CD14-positive monocyte (primary cell): ENCODE results near the gene IMMP2L. TPM values are rescaled to one million over a fixed set of nuclear protein-coding genes. Genes with fewer than 3 reads are reported as not detected.

ENCODE experiments used
- DNase-seq, 3 donors: peaks; one replicate each; pipeline ENCODE4 v3.0.0-alpha.2; 2011 to 2022
- H2AFZ ChIP-seq: 2 replicates; pipeline ENCODE4 v1.6.0; 2012; ENCODE audit warnings: mild to moderate bottlenecking, low read depth, low read length, inconsistent platforms; ENCODE audit not compliant: insufficient read depth, poor library complexity, severe bottlenecking
- H3K27ac ChIP-seq, 2 donors: 1 replicate in 1 of 2; 2 replicates in 1 of 2; pipeline ENCODE4 v1.5.1; 2012 to 2013; ENCODE audit warnings: low read length in 2 of 2, control low read depth in 1 of 2, inconsistent platforms in 1 of 2, low read depth in 1 of 2, mild to moderate bottlenecking in 1 of 2
- H3K27me3 ChIP-seq, 2 donors: one replicate each; pipeline versions ENCODE4 v1.6.0 to v1.6.1; 2011 to 2013; ENCODE audit warnings: low read length in 2 of 2; ENCODE audit not compliant: control insufficient read depth in 2 of 2, insufficient read depth in 2 of 2
- H3K36me3 ChIP-seq, 2 donors: replicated peaks in 1 of 2; 1 replicate in 1 of 2; 2 replicates in 1 of 2; pipeline versions ENCODE4 v1.5.1 to v1.6.1; 2012 to 2013; ENCODE audit warnings: low read length in 2 of 2, control low read depth in 1 of 2, inconsistent platforms in 1 of 2, mild to moderate bottlenecking in 1 of 2; ENCODE audit not compliant: insufficient read depth in 2 of 2, control insufficient read depth in 1 of 2
- H3K4me1 ChIP-seq, 2 donors: 1 replicate in 1 of 2; 2 replicates in 1 of 2; pipeline versions ENCODE4 v1.5.1 to v1.6.1; 2012 to 2013; ENCODE audit warnings: low read length in 2 of 2, control low read depth in 1 of 2, inconsistent platforms in 1 of 2, mild to moderate bottlenecking in 1 of 2, moderate library complexity in 1 of 2; ENCODE audit not compliant: insufficient read depth in 2 of 2, control insufficient read depth in 1 of 2
- H3K4me2 ChIP-seq: replicated peaks from 2 replicates; pipeline ENCODE3; 2012; ENCODE audit warnings: low read length, moderate library complexity, mild to moderate bottlenecking; ENCODE audit not compliant: poor library complexity, severe bottlenecking; ENCODE audit errors: extremely low read depth
- H3K4me3 ChIP-seq, 3 experiments: fragments of 200-600 bp in 1 of 3; sonication (generic) in 1 of 3; replicated peaks in 1 of 3; 1 replicate in 2 of 3; 2 replicates in 1 of 3; pipeline ENCODE4 v1.5.1; 2011 to 2013; ENCODE audit warnings: low read length in 3 of 3, mild to moderate bottlenecking in 3 of 3, control low read depth in 2 of 3, low read depth in 2 of 3, inconsistent platforms in 1 of 3, moderate library complexity in 1 of 3
- H3K79me2 ChIP-seq: 2 replicates; pipeline ENCODE4 v1.6.0; 2012; ENCODE audit warnings: mild to moderate bottlenecking, control low read depth, inconsistent platforms, low read length, moderate library complexity; ENCODE audit not compliant: insufficient read depth
- H3K9ac ChIP-seq: 2 replicates; pipeline ENCODE4 v1.6.0; 2017; ENCODE audit warnings: low read length, mild to moderate bottlenecking; ENCODE audit not compliant: insufficient read depth, poor library complexity, severe bottlenecking
- H3K9me3 ChIP-seq, 2 donors: replicated peaks in 1 of 2; 1 replicate in 1 of 2; 2 replicates in 1 of 2; pipeline versions ENCODE4 v1.5.1 to v1.6.1; 2012 to 2013; ENCODE audit warnings: low read length in 2 of 2, control low read depth in 1 of 2; ENCODE audit not compliant: control insufficient read depth in 1 of 2, insufficient read depth in 1 of 2
- H4K20me1 ChIP-seq: 2 replicates; pipeline ENCODE4 v1.6.0; 2012; ENCODE audit warnings: mild to moderate bottlenecking, low read length, control low read depth, moderate library complexity; ENCODE audit not compliant: insufficient read depth
- H3K27ac Mint-ChIP-seq, 7 donors: one replicate each; pipeline ENCODE4 v1.8.0; 2020; ENCODE audit warnings: mild to moderate bottlenecking in 7 of 7, mixed read lengths in 7 of 7, moderate library complexity in 6 of 7, inconsistent platforms in 2 of 7
- H3K27me3 Mint-ChIP-seq, 3 donors: one replicate each; pipeline ENCODE4 v1.8.0; 2021 to 2022; ENCODE audit warnings: low read depth in 3 of 3, mild to moderate bottlenecking in 3 of 3, mixed read lengths in 3 of 3, moderate library complexity in 3 of 3, inconsistent platforms in 1 of 3
- H3K36me3 Mint-ChIP-seq, 2 donors: one replicate each; pipeline ENCODE4 v1.8.0; 2020; ENCODE audit warnings: mixed read lengths in 2 of 2, inconsistent platforms in 1 of 2, mild to moderate bottlenecking in 1 of 2
- H3K4me1 Mint-ChIP-seq: one replicate; pipeline ENCODE4 v1.8.0; 2020; ENCODE audit warnings: mild to moderate bottlenecking, mixed read lengths
- H3K4me3 Mint-ChIP-seq, 2 donors: one replicate each; pipeline ENCODE4 v1.8.0; 2020; ENCODE audit warnings: mild to moderate bottlenecking in 2 of 2, mixed read lengths in 2 of 2, moderate library complexity in 1 of 2
- H3K9me3 Mint-ChIP-seq, 7 donors: one replicate each; pipeline ENCODE4 v1.8.0; 2020 to 2022; ENCODE audit warnings: mixed read lengths in 7 of 7, mild to moderate bottlenecking in 6 of 7, moderate library complexity in 6 of 7, inconsistent platforms in 2 of 7
- CTCF ChIP-seq: fragments of 200-600 bp; IDR thresholded peaks from one replicate; pipeline ENCODE4 v1.8.0; 2022; ENCODE audit warnings: antibody characterized with exemption, mild to moderate bottlenecking
- WGBS: methylation state at CpG from one replicate; pipeline ENCODE4 v1.1.5; 2013; ENCODE audit warnings: missing lambda C conversion rate; ENCODE audit not compliant: insufficient coverage; 5-methylcytosine and 5-hydroxymethylcytosine counted together
- intact Hi-C, 2 donors: fragments of 100-400 bp; cut with micrococcal nuclease; formaldehyde crosslinking; loops; one replicate each; pipeline versions ENCODE4 v1.15.0 to v1.15.1; 2023
- polyA plus RNA-seq, 3 donors: library from polyadenylated mRNA; depleted of rRNA in 1 of 3; unstranded in 2 of 3; stranded (reverse) in 1 of 3; fragments of 300-500 nt in 2 of 3; fragments of >200 nt in 1 of 3; fragmentation: Illumina TruSeq in 2 of 3; gene quantifications; 1 replicate in 2 of 3; 2 replicates in 1 of 3; pipeline ENCODE4 v1.2.3, GENCODE V29; 2012 to 2021

Gene IMMP2L
- polyA plus RNA-seq, 3 donors, result 1.9 to 6.4 (median 6.2) TPM

GRCh38 chr7:110853263-110853662 lies 709.0 kb downstream of the IMMP2L start:
- no peaks in the 10 kb centered on the region for H3K27me3 Mint-ChIP-seq
- no peak for TF ChIP-seq CTCF
- Histone ChIP-seq H3K27ac (no peak overlapping the region), H2AFZ (no peak overlapping the region), H3K79me2 (no peaks in the 10 kb centered on the region), H3K4me1 (no peaks in the 10 kb centered on the region), H3K36me3 (no peaks in the 10 kb centered on the region), H3K4me2 (no peak overlapping the region), H3K9ac (no peak overlapping the region), H3K9me3 (no peaks in the 10 kb centered on the region), H3K4me3 (no peak overlapping the region), H4K20me1 (no peaks in the 10 kb centered on the region), H3K27me3 (no peaks in the 10 kb centered on the region)
- no peak overlapping the region for H3K4me3 Mint-ChIP-seq
- 80% methylated on average over 1 of the region's 3 CpGs for WGBS
- peaks cover 0 to 2% (median 0%) of the 10 kb centered on the region in 7 donors for H3K9me3 Mint-ChIP-seq
- intact Hi-C loops, result no loop called here
- H3K27ac Mint-ChIP-seq, result no peak overlapping the region
- no peaks in the 10 kb centered on the region for H3K36me3 Mint-ChIP-seq
- H3K4me1 Mint-ChIP-seq, result no peaks in the 10 kb centered on the region
- no peak for DNase-seq

- no peak overlapping the region for H3K27ac Mint-ChIP-seq
- no peak overlapping the region for H3K27ac ChIP-seq
- WGBS, result 93% methylated on average over 2 of the region's 4 CpGs
These were observed 709.9 kb downstream of the IMMP2L start for GRCh38 chr7:110852156-110852940.

More at GRCh38 chr7:110852156-110852940, 709.9 kb downstream of the IMMP2L start:
- no peaks in the 10 kb centered on the region for H3K27me3 Mint-ChIP-seq
- no peak overlapping the region for H3K4me3 ChIP-seq
- TF ChIP-seq CTCF, result no peak
- H2AFZ ChIP-seq, result no peak overlapping the region
- H3K4me1 Mint-ChIP-seq, result no peaks in the 10 kb centered on the region
- H3K27me3 ChIP-seq, result no peaks in the 10 kb centered on the region
- H3K9me3 Mint-ChIP-seq, result peaks cover 0 to 2% (median 0%) of the 10 kb centered on the region in 7 donors
- H4K20me1 ChIP-seq, result no peaks in the 10 kb centered on the region
- no peak overlapping the region for H3K9ac ChIP-seq
- no peaks in the 10 kb centered on the region for H3K36me3 Mint-ChIP-seq
- intact Hi-C loops, result no loop called here
- no peak overlapping the region for H3K4me2 ChIP-seq
- no peaks in the 10 kb centered on the region for H3K4me1 ChIP-seq
- H3K79me2 ChIP-seq, result no peaks in the 10 kb centered on the region
- H3K9me3 ChIP-seq, result no peaks in the 10 kb centered on the region
- DNase-seq, result no peak
- H3K36me3 ChIP-seq, result no peaks in the 10 kb centered on the region
- H3K4me3 Mint-ChIP-seq, result no peak overlapping the region
